Loucy (cell line): ENCODE results near the gene DLX3.

Experiments
- EZH2phosphoT487 ChIP-seq: fragments of 200-600 bp; IDR thresholded peaks from 2 replicates; pipeline ENCODE4 v1.6.1; 2018; ENCODE audit warnings: antibody characterized with exemption, mild to moderate bottlenecking, moderate library complexity, borderline replicate concordance
- TF ChIP-seq, protein P1 (sequence below): fragments of 200-600 bp; sonication (generic); conservative IDR thresholded peaks from 2 replicates; pipeline ENCODE4 v1.5.1; 2014; ENCODE audit warnings: mild to moderate bottlenecking, antibody characterized with exemption, low read length

DNA sequence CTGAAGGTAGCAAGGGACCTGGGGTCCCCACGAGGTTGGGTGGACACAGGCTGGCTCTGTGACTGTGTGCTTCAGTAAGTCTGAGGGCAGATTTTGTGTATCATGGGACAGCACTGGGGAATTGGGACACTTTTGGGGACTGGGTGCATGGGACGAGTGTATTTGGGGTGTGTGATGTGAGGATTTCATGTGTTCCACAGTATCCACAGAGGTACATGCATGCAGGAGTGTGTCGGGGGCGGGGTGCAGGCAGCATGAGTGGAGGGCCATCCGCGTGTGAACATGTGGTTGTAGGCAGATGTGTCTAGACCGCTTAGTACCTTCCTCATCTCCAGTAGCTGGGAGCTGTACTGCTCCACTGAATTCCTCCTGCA is 1.1 kb upstream of the DLX3 start:
- TF ChIP-seq, protein P1, sequence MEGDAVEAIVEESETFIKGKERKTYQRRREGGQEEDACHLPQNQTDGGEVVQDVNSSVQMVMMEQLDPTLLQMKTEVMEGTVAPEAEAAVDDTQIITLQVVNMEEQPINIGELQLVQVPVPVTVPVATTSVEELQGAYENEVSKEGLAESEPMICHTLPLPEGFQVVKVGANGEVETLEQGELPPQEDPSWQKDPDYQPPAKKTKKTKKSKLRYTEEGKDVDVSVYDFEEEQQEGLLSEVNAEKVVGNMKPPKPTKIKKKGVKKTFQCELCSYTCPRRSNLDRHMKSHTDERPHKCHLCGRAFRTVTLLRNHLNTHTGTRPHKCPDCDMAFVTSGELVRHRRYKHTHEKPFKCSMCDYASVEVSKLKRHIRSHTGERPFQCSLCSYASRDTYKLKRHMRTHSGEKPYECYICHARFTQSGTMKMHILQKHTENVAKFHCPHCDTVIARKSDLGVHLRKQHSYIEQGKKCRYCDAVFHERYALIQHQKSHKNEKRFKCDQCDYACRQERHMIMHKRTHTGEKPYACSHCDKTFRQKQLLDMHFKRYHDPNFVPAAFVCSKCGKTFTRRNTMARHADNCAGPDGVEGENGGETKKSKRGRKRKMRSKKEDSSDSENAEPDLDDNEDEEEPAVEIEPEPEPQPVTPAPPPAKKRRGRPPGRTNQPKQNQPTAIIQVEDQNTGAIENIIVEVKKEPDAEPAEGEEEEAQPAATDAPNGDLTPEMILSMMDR = no peak
- no peak for TF ChIP-seq EZH2phosphoT487
